ENCODE data around the gene CDH5. TPM values are rescaled to one million over a fixed set of nuclear protein-coding genes. Genes with fewer than 3 reads are reported as not detected.

CDH5 gene
- total and polyA plus RNA-seq, 2 of the 4 experiments (the other 2 are of a cell fraction), result not detected

DNA sequence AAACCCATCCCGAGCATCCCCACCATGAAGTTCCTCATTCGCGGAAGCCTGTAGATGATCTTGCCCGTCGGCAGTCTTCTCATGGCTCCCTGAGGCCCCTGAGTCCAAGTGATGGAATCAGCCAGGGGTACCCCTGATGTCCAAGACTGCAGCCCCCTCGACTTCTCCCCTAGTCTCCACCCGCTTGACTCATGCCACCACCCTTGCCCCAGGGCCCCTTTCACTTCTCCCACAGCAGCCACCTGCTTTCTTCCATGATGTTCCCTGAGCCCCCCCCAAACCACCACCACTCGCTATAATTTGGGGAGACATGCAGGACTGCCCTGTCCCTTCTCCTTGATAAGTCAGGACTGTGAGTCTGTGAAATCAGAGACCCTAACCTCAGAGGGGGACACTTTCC is 72.0 kb downstream of the CDH5 start:
- no peak overlapping the region for H4K5ac ChIP-seq (ENCODE audit: low read depth, low read length)
- H4K91ac ChIP-seq (ENCODE audit: insufficient read depth, low read depth, low read length), result no peak overlapping the region
- H3K14ac ChIP-seq (replicated peaks; ENCODE audit: low read depth, low read length), result no peak overlapping the region
- no peak overlapping the region for H3K9ac ChIP-seq (ENCODE audit: low read depth, low read length)
- POLR2A ChIA-PET (ENCODE audit: unreplicated experiment), result no interaction called here
- H3K4me3 ChIP-seq (ENCODE audit: insufficient read depth, low read depth, low read length), result no peak overlapping the region
- in situ Hi-C loops (cut with MboI; ENCODE audit: low sequenced_read_pairs), result no loop called here
- H2BK20ac ChIP-seq (ENCODE audit: low read depth, low read length), result no peak overlapping the region
- H3K23ac ChIP-seq (ENCODE audit: low read depth, low read length), result no peak overlapping the region
- no peak overlapping the region for H2BK15ac ChIP-seq (ENCODE audit: low read depth, low read length)
- dilution Hi-C loops (cut with HindIII; ENCODE audit: low sequenced_read_pairs, unreplicated experiment), result no loop called here
- no peaks in the 10 kb centered on the region for H3K9me1 ChIP-seq (ENCODE audit: insufficient read depth, low read length)
- no peak overlapping the region for H2AFZ ChIP-seq (replicated peaks; ENCODE audit: low read length, poor library complexity)
- no peak overlapping the region for H3K56ac ChIP-seq (ENCODE audit: extremely low read depth, insufficient read depth, low read length)
- H4K20me1 ChIP-seq (ENCODE audit: insufficient read depth, low read length), result no peaks in the 10 kb centered on the region
- H2BK120ac ChIP-seq (ENCODE audit: low read depth, low read length), result no peak overlapping the region
- no peak overlapping the region for H4K8ac ChIP-seq (ENCODE audit: low read depth in 2 of 2, low read length in 2 of 2)
- H3K9me3 ChIP-seq (ENCODE audit: control insufficient read depth, insufficient read depth, low read length), result no peaks in the 10 kb centered on the region; the same call in 1 of the 2 replicates
- no peaks in the 10 kb centered on the region for H3K79me1 ChIP-seq (ENCODE audit: low read depth in 1 of 2, low read length in 2 of 2)
- H3K18ac ChIP-seq (ENCODE audit: low read depth, low read length), result no peak overlapping the region
- no peak overlapping the region for H2AK9ac ChIP-seq (replicated peaks; ENCODE audit: low read depth, low read length, poor library complexity)
- BruUV-seq (replicated peaks), result no TSS peak
- no peaks in the 10 kb centered on the region for H3K4me1 ChIP-seq (ENCODE audit: control insufficient read depth, insufficient read depth, low read length)
- H3K4ac ChIP-seq (ENCODE audit: low read depth, low read length), result no peak overlapping the region
- 84% methylated on average over 5 of the region's 8 CpGs; no CpG with 5 or more reads in 1 of the 2 experiments for WGBS, 2 experiments (ENCODE audit: extremely low coverage in 2 of 2, insufficient read length in 1 of 2)
- no peak overlapping the region for H2AK5ac ChIP-seq (ENCODE audit: low read depth, low read length)
- no peak overlapping the region for H2BK5ac ChIP-seq (ENCODE audit: low read depth, low read length, poor library complexity, severe bottlenecking)
- peaks cover 56% of the 10 kb centered on the region for H3K27me3 ChIP-seq (ENCODE audit: control insufficient read depth, insufficient read depth, low read length)
- TF ChIP-seq ELK1 (IDR thresholded peaks at IDR 0.05; ENCODE audit: borderline replicate concordance, low read depth, low read length) (no peak), BHLHE40 (IDR thresholded peaks at IDR 0.05; ENCODE audit: low read depth, low read length) (no peak)
- TF ChIP-seq, protein P1, sequence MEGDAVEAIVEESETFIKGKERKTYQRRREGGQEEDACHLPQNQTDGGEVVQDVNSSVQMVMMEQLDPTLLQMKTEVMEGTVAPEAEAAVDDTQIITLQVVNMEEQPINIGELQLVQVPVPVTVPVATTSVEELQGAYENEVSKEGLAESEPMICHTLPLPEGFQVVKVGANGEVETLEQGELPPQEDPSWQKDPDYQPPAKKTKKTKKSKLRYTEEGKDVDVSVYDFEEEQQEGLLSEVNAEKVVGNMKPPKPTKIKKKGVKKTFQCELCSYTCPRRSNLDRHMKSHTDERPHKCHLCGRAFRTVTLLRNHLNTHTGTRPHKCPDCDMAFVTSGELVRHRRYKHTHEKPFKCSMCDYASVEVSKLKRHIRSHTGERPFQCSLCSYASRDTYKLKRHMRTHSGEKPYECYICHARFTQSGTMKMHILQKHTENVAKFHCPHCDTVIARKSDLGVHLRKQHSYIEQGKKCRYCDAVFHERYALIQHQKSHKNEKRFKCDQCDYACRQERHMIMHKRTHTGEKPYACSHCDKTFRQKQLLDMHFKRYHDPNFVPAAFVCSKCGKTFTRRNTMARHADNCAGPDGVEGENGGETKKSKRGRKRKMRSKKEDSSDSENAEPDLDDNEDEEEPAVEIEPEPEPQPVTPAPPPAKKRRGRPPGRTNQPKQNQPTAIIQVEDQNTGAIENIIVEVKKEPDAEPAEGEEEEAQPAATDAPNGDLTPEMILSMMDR (conservative IDR thresholded peaks at IDR 0.05; ENCODE audit: low read depth, low read length), result no peak
- CTCF ChIA-PET, result no interaction called here
- ATAC-seq (ENCODE audit: low read depth) (no peak), DNase-seq (no peak)
- H3K27ac ChIP-seq (ENCODE audit: insufficient read depth, low read length), result no peak overlapping the region
- H3K4me2 ChIP-seq (ENCODE audit: low read depth, low read length), result no peak overlapping the region
- intact Hi-C loops (cut with micrococcal nuclease), result no loop called here
- no peaks in the 10 kb centered on the region for H3K36me3 ChIP-seq (ENCODE audit: control insufficient read depth, insufficient read depth, low read length)

Measured in IMR-90 (cell line).